ENCODE results near the gene GGTLC1.

GRCh38 chr20:24001712-24002405 is 13.3 kb upstream of the GGTLC1 start:
- TF ChIP-seq CTCF (IDR thresholded peaks at IDR 0.05) (no peak), POLR2A (IDR thresholded peaks at IDR 0.05) (no peak)
